Psoas muscle (tissue), 8 donors: Measurements from ENCODE around the gene RPL31. TPM values are rescaled to one million over a fixed set of nuclear protein-coding genes. Genes with fewer than 3 reads are reported as not detected.

Experiments used
- ATAC-seq, 4 donors: fragments of 200-7000 bp; cut with Tn5 transposase; one replicate each; pipeline ENCODE4 v1.9.1; 2020; ENCODE audit warnings: moderate library complexity in 3 of 4, mild to moderate bottlenecking in 2 of 4
- DNase-seq, 2 donors: peaks; one replicate each; pipeline ENCODE4 v3.0.0-alpha.2; 2020
- H3K27ac ChIP-seq: fragments of 200-600 bp; one replicate; pipeline ENCODE4 v1.8.0; 2022
- H3K27me3 ChIP-seq, 3 donors: fragments of 200-600 bp in 1 of 3; one replicate each; pipeline versions ENCODE4 v1.6.1 to v1.8.0; 2013 to 2022; ENCODE audit warnings: low read length in 2 of 3, mild to moderate bottlenecking in 2 of 3, moderate library complexity in 1 of 3; ENCODE audit not compliant: insufficient read depth in 3 of 3
- H3K36me3 ChIP-seq, 2 donors: fragments of 200-600 bp in 1 of 2; one replicate each; pipeline versions ENCODE4 v1.6.1 to v1.8.0; 2013 to 2022; ENCODE audit warnings: low read depth in 1 of 2, mild to moderate bottlenecking in 1 of 2, moderate library complexity in 1 of 2; ENCODE audit not compliant: insufficient read depth in 1 of 2
- H3K4me1 ChIP-seq: fragments of 200-600 bp; one replicate; pipeline ENCODE4 v1.8.0; 2022
- H3K4me3 ChIP-seq: fragments of 200-600 bp; one replicate; pipeline ENCODE4 v1.8.0; 2022; ENCODE audit warnings: mild to moderate bottlenecking
- H3K9me3 ChIP-seq: fragments of 200-600 bp; one replicate; pipeline ENCODE4 v1.8.0; 2022
- CTCF ChIP-seq: fragments of 200-600 bp; IDR thresholded peaks from one replicate; pipeline ENCODE4 v1.8.0; 2022; ENCODE audit warnings: antibody characterized with exemption
- WGBS, 3 donors: extraction: QIAGEN DNeasy Blood & Tissue Kit; methylation state at CpG; one replicate each; pipeline versions ENCODE4 v1.1.6 to v1.1.7; 2013; 5-methylcytosine and 5-hydroxymethylcytosine counted together
- intact Hi-C, 2 donors: fragments of 100-400 bp; cut with DNase I; formaldehyde crosslinking; loops; one replicate each; pipeline versions ENCODE4 v1.11.0 to v1.14.2; 2022
- polyA plus RNA-seq, 3 donors: library from polyadenylated mRNA; stranded (reverse); fragments of 200-250 nt; gene quantifications; one replicate each; pipeline ENCODE4 v1.2.3, GENCODE V29; 2013
- total RNA-seq, 4 donors: library from RNA; stranded (reverse); fragmentation: NEBNext Ultra II Directional in 2 of 4; extraction: Animal tissue kit (Norgen Biotek cat#: 25700) in 2 of 4; gene quantifications; one replicate each; pipeline versions ENCODE4 v1.2.1 to v1.2.4, GENCODE V29; 2021 to 2023
- donor health status: healthy with polysubstance abuse.
- donor health status: DM: no; HTN: no; CAD: no; lungs with moderate emphysema.
- donor health status: Bipolar disorder and iron deficiency.
- donor health status: healthy.
- donor health status: DM: yes; HTN: yes; CAD: no.
- donor health status: DM: no; HTN: no; CAD: no.
- donor health status: DM: no; HTN: no; CAD: no.
- donor health status: DM: yes; HTN: yes; CAD: no.

RPL31 gene
- total and polyA plus RNA-seq, 7 donors = 718 to 3,893 (median 1,227) TPM

DNA sequence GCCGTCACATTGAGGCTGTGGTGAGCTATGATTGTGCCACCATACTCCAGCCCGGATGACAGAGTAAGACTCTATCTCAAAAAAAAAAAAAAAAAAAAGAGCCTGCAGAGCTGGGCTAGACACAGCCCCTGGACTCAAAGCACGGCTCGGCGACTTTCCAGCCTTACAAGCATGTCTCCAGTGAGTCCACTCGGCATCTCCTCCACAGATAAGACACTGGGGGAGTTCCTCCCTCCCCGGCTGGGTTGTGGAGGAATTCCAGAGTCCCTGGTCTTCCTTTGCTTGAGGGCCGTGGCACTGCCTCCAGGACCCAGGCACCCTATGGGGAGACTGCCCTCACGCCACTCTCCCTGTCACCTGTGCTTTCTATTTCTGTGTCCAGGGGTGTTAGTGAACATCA lies 30.9 kb upstream of the RPL31 start:
- no peak for DNase-seq
- H3K27me3 ChIP-seq = no peaks in the 10 kb centered on the region
- peak in 1 of 4 donors; percentile 17 for ATAC-seq
- H3K9me3 ChIP-seq = no peaks in the 10 kb centered on the region
- no peaks in the 10 kb centered on the region for H3K4me1 ChIP-seq
- peaks cover 0 to 70% of the 10 kb centered on the region in 2 donors for H3K36me3 ChIP-seq
- intact Hi-C loops = no loop called here
- no peak overlapping the region for H3K4me3 ChIP-seq
- WGBS, 3 donors = 90 to 92% (median 90%) methylated on average over 9 of the region's 9 CpGs
- no peak for TF ChIP-seq CTCF
- no peak overlapping the region for H3K27ac ChIP-seq

GRCh38 chr2:100972452-100972851 lies 29.6 kb upstream of the RPL31 start:
- DNase-seq (no peak), ATAC-seq (no peak)
- no peaks in the 10 kb centered on the region for H3K27me3 ChIP-seq
- H3K36me3 ChIP-seq = peaks cover 0 to 81% of the 10 kb centered on the region in 2 donors
- intact Hi-C loops = no loop called here
- H3K9me3 ChIP-seq = no peaks in the 10 kb centered on the region
- no peak for TF ChIP-seq CTCF
- 68 to 75% (median 73%) methylated on average over 7 of the region's 7 CpGs for WGBS, 3 donors
- H3K27ac ChIP-seq = no peak overlapping the region
- H3K4me3 ChIP-seq = no peak overlapping the region
- no peaks in the 10 kb centered on the region for H3K4me1 ChIP-seq

DNA sequence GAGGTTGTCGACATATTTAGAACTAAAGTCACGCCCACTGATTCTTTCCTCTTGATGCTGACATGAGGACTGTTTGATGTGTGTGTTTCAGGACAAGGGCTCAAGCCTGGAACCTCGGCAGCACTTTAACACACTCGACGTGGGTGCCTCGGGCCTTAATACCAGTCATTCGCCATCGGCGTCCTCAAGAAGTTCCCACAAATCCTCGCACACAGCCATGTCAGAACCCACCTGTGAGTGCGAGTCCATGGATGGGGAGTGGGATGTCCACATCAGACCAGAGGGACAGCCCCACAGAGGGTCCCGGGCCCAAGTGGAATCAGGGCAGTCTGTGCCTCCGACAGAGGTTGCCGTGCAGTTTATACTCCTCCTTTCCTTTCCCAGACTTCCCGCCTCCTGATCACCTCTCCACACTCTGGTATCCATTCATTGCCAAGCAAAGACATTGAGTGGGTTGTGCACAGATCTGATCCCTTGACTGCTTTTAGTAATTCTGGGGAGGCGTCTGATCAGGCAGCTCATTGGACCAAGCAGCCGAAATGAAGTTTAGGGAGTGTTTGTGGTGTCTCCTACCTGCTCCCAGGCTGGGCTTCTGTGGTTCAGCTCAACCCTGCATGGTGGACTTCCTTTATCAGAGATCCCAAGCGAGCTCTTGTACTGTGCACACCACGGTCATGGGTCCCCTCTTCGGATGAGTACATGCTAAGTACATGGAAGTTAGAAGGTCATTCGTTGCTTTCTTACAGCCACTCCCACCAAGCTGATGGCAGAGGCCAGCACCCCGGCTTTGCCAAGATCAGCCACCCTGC lies 27.2 kb upstream of the RPL31 start:
- intact Hi-C loops = no loop called here
- ATAC-seq = no peak

GRCh38 chr2:100975521-100975785 lies 26.6 kb upstream of the RPL31 start:
- 93 to 97% (median 95%) methylated on average over 7 of the region's 7 CpGs for WGBS, 3 donors
- ATAC-seq = no peak
- Histone ChIP-seq H3K36me3 (peaks cover 0 to 70% of the 10 kb centered on the region in 2 donors), H3K4me1 (no peaks in the 10 kb centered on the region), H3K4me3 (no peak overlapping the region), H3K27me3 (no peaks in the 10 kb centered on the region), H3K27ac (no peak overlapping the region), H3K9me3 (no peaks in the 10 kb centered on the region)
- intact Hi-C loops = no loop called here
- no peak for DNase-seq
- no peak for TF ChIP-seq CTCF

More for the DNA sequence above, 27.2 kb upstream of the RPL31 start:
- no peaks in the 10 kb centered on the region for H3K4me1 ChIP-seq
- H3K4me3 ChIP-seq = no peak overlapping the region
- no peak for TF ChIP-seq CTCF
- H3K9me3 ChIP-seq = no peaks in the 10 kb centered on the region
- no peaks in the 10 kb centered on the region for H3K27me3 ChIP-seq
- no peak overlapping the region for H3K27ac ChIP-seq
- peaks cover 0 to 75% of the 10 kb centered on the region in 2 donors for H3K36me3 ChIP-seq
- WGBS, 3 donors = 89 to 92% (median 90%) methylated on average over 22 of the region's 22 CpGs
- DNase-seq = no peak

DNA sequence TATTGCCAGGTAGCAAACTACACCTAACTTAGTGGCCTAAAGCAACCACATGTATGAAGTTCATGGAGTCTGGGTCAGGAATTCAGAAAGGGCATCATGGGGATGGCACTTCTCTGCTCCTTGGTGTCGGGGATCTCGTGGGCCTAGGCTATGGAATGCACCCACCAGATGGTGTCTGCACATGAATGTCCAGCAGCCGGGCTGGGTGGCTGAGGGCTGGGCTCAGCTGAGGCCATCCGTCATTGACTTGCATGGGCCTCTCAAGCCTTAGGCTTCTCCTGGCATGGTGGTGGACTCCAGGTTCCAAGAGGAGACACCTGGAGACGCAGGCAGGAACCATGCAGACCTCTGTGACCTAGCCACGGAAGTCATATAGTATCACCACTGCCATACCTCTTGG lies 26.0 kb upstream of the RPL31 start:
- no peak for DNase-seq
- WGBS, 3 donors = 81 to 96% (median 82%) methylated on average over 6 of the region's 6 CpGs
- TF ChIP-seq CTCF = no peak
- H3K27ac ChIP-seq = no peak overlapping the region
- H3K9me3 ChIP-seq = no peaks in the 10 kb centered on the region
- H3K4me3 ChIP-seq = no peak overlapping the region
- peaks cover 0 to 69% of the 10 kb centered on the region in 2 donors for H3K36me3 ChIP-seq
- no peaks in the 10 kb centered on the region for H3K27me3 ChIP-seq
- no peak for ATAC-seq
- intact Hi-C loops = no loop called here
- no peaks in the 10 kb centered on the region for H3K4me1 ChIP-seq
